Esophagus squamous epithelium (tissue), 5 donors: ENCODE measurements around the gene CACNA1B. TPM values are rescaled to one million over a fixed set of nuclear protein-coding genes. Genes with fewer than 3 reads are reported as not detected.

Experiments
- DNase-seq: peaks from one replicate; lab custom pipeline; 2025; lab: John Stamatoyannopoulos, UW
- H3K27ac ChIP-seq, 4 donors: fragments of 200-600 bp; sonication (generic); one replicate each; pipeline ENCODE4 v1.5.1; 2016 to 2019; ENCODE audit warnings: mild to moderate bottlenecking in 1 of 4
- H3K27me3 ChIP-seq, 4 donors: fragments of 200-600 bp; sonication (generic); 1 replicate in 3 of 4; 2 replicates in 1 of 4; pipeline versions ENCODE4 v1.5.1 to v1.6.0; 2017 to 2021; ENCODE audit warnings: antibody characterized with exemption in 1 of 4
- H3K36me3 ChIP-seq, 3 donors: fragments of 200-600 bp; sonication (generic); one replicate each; pipeline ENCODE4 v1.5.1; 2016 to 2019
- H3K4me1 ChIP-seq, 3 donors: fragments of 200-600 bp; sonication (generic); one replicate each; pipeline ENCODE4 v1.5.1; 2017 to 2019
- H3K4me3 ChIP-seq, 4 donors: fragments of 200-600 bp; sonication (generic); 1 replicate in 3 of 4; 2 replicates in 1 of 4; pipeline ENCODE4 v1.5.1; 2016 to 2019; ENCODE audit warnings: mild to moderate bottlenecking in 2 of 4, moderate library complexity in 1 of 4
- H3K9me3 ChIP-seq, 3 donors: fragments of 200-600 bp; sonication (generic); one replicate each; pipeline ENCODE4 v1.5.1; 2016 to 2019
- POLR2A ChIP-seq, 4 donors: fragments of 450-650 bp; IDR thresholded peaks; one replicate each; pipeline ENCODE4 v1.6.1; 2017; ENCODE audit warnings: antibody characterized with exemption in 4 of 4, mild to moderate bottlenecking in 4 of 4, moderate library complexity in 3 of 4
- WGBS, 2 donors: methylation state at CpG; one replicate each; pipeline ENCODE4 v1.1.5; 2018; 5-methylcytosine and 5-hydroxymethylcytosine counted together
- intact Hi-C: fragments of 100-400 bp; cut with DNase I; formaldehyde crosslinking; loops from one replicate; pipeline ENCODE4 v1.15.0; 2022
- total RNA-seq, 4 donors: library from RNA; depleted of rRNA; stranded (reverse); fragments of >200 nt; gene quantifications; one replicate each; pipeline ENCODE4 v1.1.0, GENCODE V29; 2016
- TF ChIP-seq, protein P1 (sequence below), 6 experiments: fragments of 450-650 bp in 4 of 6; fragments of 200-600 bp in 2 of 6; sonication (generic) in 2 of 6; IDR thresholded peaks; one replicate each; pipeline ENCODE4 v1.5.1; 2016 to 2019; ENCODE audit warnings: antibody characterized with exemption in 6 of 6, mild to moderate bottlenecking in 4 of 6, moderate library complexity in 4 of 6
- donor health status: DM: yes; HTN: yes; CAD: no.

The CACNA1B gene
- total RNA-seq, 4 donors from 2014 or later = not detected

DNA sequence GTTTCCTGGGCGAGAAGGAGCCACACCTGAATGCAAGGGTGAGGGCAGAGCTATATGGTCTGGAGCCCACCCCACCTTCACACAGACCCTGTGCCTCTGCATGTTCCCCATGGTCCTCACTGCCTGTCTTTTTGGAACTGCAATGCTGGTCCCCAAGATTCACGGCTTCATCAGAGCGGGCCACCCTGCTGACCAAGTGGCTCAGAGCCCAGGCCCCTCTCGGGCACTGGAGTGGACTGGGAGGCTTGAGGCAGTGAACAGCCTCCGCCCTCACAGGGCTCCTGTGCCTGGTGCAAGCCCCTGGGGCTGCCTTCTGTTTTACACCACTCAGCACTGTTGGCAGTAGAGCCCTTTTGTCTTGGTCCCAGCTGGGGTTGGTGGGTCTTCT is 143.2 kb downstream of the CACNA1B start:
- Histone ChIP-seq H3K36me3 (no peaks in the 10 kb centered on the region), H3K27me3 (peaks cover 0 to 58% (median 12%) of the 10 kb centered on the region in 4 donors), H3K9me3 (no peaks in the 10 kb centered on the region), H3K4me1 (peaks cover 0 to 18% (median 13%) of the 10 kb centered on the region in 3 donors), H3K27ac (no peak overlapping the region), H3K4me3 (no peak overlapping the region)
- 67 to 90% methylated on average over 1 to 3 of the region's 5 CpGs for WGBS, 2 donors
- intact Hi-C loops = no loop called here
- TF ChIP-seq POLR2A (IDR thresholded peaks at IDR 0.05) = no peak
- TF ChIP-seq, protein P1, sequence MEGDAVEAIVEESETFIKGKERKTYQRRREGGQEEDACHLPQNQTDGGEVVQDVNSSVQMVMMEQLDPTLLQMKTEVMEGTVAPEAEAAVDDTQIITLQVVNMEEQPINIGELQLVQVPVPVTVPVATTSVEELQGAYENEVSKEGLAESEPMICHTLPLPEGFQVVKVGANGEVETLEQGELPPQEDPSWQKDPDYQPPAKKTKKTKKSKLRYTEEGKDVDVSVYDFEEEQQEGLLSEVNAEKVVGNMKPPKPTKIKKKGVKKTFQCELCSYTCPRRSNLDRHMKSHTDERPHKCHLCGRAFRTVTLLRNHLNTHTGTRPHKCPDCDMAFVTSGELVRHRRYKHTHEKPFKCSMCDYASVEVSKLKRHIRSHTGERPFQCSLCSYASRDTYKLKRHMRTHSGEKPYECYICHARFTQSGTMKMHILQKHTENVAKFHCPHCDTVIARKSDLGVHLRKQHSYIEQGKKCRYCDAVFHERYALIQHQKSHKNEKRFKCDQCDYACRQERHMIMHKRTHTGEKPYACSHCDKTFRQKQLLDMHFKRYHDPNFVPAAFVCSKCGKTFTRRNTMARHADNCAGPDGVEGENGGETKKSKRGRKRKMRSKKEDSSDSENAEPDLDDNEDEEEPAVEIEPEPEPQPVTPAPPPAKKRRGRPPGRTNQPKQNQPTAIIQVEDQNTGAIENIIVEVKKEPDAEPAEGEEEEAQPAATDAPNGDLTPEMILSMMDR (IDR thresholded peaks at IDR 0.05) = no peak
- no peak for DNase-seq

DNA sequence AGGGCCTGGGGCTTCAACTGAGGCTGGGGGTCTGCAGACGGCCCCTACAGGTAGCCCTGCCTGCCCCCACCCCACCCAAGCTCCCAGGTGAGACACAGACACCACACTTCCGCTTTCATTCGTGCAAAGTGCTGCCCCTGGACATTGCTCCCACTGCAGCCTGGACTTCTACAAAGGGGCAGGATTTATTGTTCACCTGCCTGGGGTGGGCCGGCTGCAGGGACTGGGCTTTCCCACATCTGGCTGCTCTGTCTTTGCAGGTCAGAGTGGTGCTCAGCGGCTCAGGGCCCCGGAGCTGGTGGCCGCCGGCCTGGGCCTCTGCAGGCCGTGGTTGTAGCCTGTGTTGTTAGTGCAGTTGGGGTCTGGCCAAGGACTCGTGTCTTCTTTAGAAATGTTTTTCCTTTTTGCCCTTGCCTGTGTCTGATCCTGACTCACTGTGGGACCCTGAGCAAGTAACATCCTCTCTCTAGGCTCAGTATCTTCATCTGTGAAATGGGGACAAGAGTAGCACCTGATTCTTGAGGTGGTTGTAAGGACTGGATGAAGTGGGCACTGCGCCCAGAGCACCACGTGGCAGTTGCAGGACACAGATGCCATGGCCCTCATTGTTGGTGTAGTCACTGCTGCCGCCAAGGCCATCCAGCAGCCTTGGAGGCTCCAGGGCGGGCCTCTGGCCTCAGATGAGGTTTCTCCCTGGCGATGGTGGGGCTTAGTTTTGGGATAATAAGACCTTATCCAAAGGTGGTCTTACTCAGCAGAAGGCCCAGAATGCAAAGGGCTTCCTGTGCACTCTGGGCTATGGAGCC is 143.9 kb downstream of the CACNA1B start:
- TF ChIP-seq, protein P1 (IDR thresholded peaks at IDR 0.05) = no peak
- TF ChIP-seq POLR2A (IDR thresholded peaks at IDR 0.05) = no peak
- Histone ChIP-seq H3K36me3 (no peaks in the 10 kb centered on the region), H3K27ac (no peak overlapping the region), H3K27me3 (peaks cover 0 to 64% (median 12%) of the 10 kb centered on the region in 4 donors), H3K4me1 (peaks cover 0 to 18% (median 13%) of the 10 kb centered on the region in 3 donors), H3K9me3 (no peaks in the 10 kb centered on the region), H3K4me3 (no peak overlapping the region)
- intact Hi-C loops = no loop called here
- 83% methylated on average over 4 to 9 of the region's 15 CpGs for WGBS, 2 donors
- no peak for DNase-seq

DNA sequence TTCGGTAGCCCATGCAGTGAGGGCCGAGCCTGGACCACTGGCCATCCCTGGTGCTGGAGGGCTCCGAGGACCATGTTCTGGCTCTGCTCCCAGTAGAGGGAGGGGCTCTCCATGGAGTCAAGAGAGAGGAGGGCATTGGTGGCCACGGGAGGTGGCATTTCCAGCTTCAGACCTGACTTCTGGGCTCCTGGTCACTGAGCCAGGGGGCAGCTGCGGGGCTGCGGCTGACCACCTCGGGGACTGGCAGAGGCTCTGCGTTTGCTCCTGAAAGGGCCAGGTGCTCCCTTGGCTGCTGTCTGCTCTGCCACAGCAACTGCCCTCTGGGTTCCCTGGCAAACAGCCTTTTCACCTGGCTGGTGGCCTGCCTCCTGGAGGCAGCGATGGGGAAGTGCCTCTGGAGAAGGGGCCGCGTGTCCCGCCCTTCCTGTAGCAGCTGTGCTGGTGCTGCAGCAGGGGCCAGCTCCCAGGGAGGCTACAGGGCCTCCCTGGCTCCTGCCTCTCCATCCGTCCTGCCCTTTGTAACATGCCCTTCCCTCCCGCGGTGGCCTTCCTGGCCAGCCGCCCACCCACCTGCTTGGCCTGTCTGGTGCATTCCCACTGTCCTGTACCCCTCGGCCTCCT is 144.6 kb downstream of the CACNA1B start:
- DNase-seq = no peak

DNA sequence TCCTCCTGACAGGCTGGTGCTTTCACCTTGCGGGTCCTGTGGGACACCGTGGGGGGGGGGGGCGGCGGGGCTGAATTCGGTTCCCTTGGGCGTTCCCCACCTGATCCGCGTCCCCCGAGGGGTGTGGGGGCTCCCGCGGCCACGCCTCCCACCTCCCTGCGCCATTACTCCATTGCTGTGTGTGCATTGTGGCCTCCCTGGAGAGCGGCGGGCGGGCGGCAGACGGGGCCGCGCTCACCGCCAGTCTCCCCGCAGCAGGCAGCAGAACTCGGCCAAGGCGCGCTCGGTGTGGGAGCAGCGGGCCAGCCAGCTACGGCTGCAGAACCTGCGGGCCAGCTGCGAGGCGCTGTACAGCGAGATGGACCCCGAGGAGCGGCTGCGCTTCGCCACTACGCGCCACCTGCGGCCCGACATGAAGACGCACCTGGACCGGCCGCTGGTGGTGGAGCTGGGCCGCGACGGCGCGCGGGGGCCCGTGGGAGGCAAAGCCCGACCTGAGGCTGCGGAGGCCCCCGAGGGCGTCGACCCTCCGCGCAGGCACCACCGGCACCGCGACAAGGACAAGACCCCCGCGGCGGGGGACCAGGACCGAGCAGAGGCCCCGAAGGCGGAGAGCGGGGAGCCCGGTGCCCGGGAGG is 145.3 kb downstream of the CACNA1B start:
- intact Hi-C loops = no loop called here
- no peak overlapping the region for H3K27ac ChIP-seq
- TF ChIP-seq POLR2A (IDR thresholded peaks at IDR 0.05) = no peak
- TF ChIP-seq, protein P1 (IDR thresholded peaks at IDR 0.05) = no peak
- peaks cover 0 to 18% (median 13%) of the 10 kb centered on the region in 3 donors for H3K4me1 ChIP-seq
- DNase-seq = no peak
- no CpG with 5 or more reads among the region's 69 CpGs for WGBS, 2 donors
- H3K36me3 ChIP-seq = no peaks in the 10 kb centered on the region
- H3K27me3 ChIP-seq = peaks cover 0 to 66% (median 12%) of the 10 kb centered on the region in 4 donors
- no peaks in the 10 kb centered on the region for H3K9me3 ChIP-seq
- H3K4me3 ChIP-seq = peak overlapping the region in 2 of 4 donors; percentile 26 to 36

More for the DNA sequence above, 144.6 kb downstream of the CACNA1B start:
- 11 to 12% methylated on average over 5 to 11 of the region's 17 CpGs for WGBS, 2 donors
- H3K27ac ChIP-seq = no peak overlapping the region
- H3K9me3 ChIP-seq = no peaks in the 10 kb centered on the region
- H3K36me3 ChIP-seq = no peaks in the 10 kb centered on the region
- intact Hi-C loops = no loop called here
- H3K4me3 ChIP-seq = no peak overlapping the region
- TF ChIP-seq, protein P1 (IDR thresholded peaks at IDR 0.05) = peak in 3 of 6 experiments; percentile 18 to 62 (median 26)
- no peak for TF ChIP-seq POLR2A (IDR thresholded peaks at IDR 0.05)
- peaks cover 0 to 18% (median 13%) of the 10 kb centered on the region in 3 donors for H3K4me1 ChIP-seq
- peaks cover 0 to 66% (median 12%) of the 10 kb centered on the region in 4 donors for H3K27me3 ChIP-seq
